Lung (tissue), 12 donors: ENCODE results near the gene EXOSC7. TPM values are rescaled to one million over a fixed set of nuclear protein-coding genes. Genes with fewer than 3 reads are reported as not detected.
A peak's percentile ranks its signal among the peaks of the same experiment; 100 is the strongest.

ENCODE experiments used
- ATAC-seq: fragments of 200-7000 bp; cut with Tn5 transposase; one replicate; pipeline ENCODE4 v1.9.1; 2020; ENCODE audit warnings: moderate number of reproducible peaks; ENCODE audit not compliant: insufficient read depth, low FRiP score
- DNase-seq, 3 donors: peaks; one replicate each; pipeline ENCODE4 v3.0.0-alpha.2; 2013 to 2017
- H3K27ac ChIP-seq, 2 donors: one replicate each; pipeline ENCODE4 v1.5.1; 2013; ENCODE audit warnings: mild to moderate bottlenecking in 2 of 2, moderate library complexity in 2 of 2, control low read depth in 1 of 2, inconsistent platforms in 1 of 2, low read depth in 1 of 2, low read length in 1 of 2
- H3K27me3 ChIP-seq, 3 donors: one replicate each; pipeline ENCODE4 v1.5.1; 2013; ENCODE audit warnings: low read length in 2 of 3; ENCODE audit not compliant: control insufficient read depth in 3 of 3, insufficient read depth in 3 of 3
- H3K36me3 ChIP-seq, 4 donors: one replicate each; pipeline ENCODE4 v1.5.1; 2013; ENCODE audit warnings: low read length in 4 of 4, mild to moderate bottlenecking in 1 of 4, moderate library complexity in 1 of 4; ENCODE audit not compliant: control insufficient read depth in 4 of 4, insufficient read depth in 4 of 4
- H3K4me1 ChIP-seq, 5 donors: one replicate each; pipeline ENCODE4 v1.5.1; 2013; ENCODE audit warnings: low read length in 5 of 5, mild to moderate bottlenecking in 2 of 5, moderate library complexity in 1 of 5; ENCODE audit not compliant: control insufficient read depth in 5 of 5, insufficient read depth in 5 of 5
- H3K4me3 ChIP-seq: one replicate; pipeline ENCODE4 v1.5.1; 2013; ENCODE audit warnings: mild to moderate bottlenecking, control low read depth, moderate library complexity
- H3K9ac ChIP-seq, 2 donors: one replicate each; pipeline ENCODE4 v1.5.1; 2013; ENCODE audit warnings: low read length in 2 of 2, control low read depth in 1 of 2; ENCODE audit not compliant: insufficient read depth in 1 of 2
- H3K9me3 ChIP-seq, 4 donors: one replicate each; pipeline ENCODE4 v1.5.1; 2013; ENCODE audit warnings: low read length in 3 of 4, mild to moderate bottlenecking in 1 of 4, moderate library complexity in 1 of 4; ENCODE audit not compliant: control insufficient read depth in 4 of 4, insufficient read depth in 3 of 4
- CTCF ChIP-seq: IDR thresholded peaks from 2 replicates; pipeline ENCODE4 v1.5.1; 2012; ENCODE audit warnings: mild to moderate bottlenecking; ENCODE audit errors: control extremely low read depth, extremely low read depth
- WGBS, 2 donors: extraction: QIAGEN DNeasy Blood & Tissue Kit; methylation state at CpG; one replicate each; pipeline ENCODE4 v1.1.7; 2013; 5-methylcytosine and 5-hydroxymethylcytosine counted together
- polyA plus RNA-seq, 2 donors: library from polyadenylated mRNA; stranded (reverse); fragments of 200-250 nt; gene quantifications; one replicate each; pipeline ENCODE4 v1.2.1, GENCODE V29; 2013
- total RNA-seq, 2 donors: library from RNA; depleted of rRNA in 1 of 2; stranded (reverse); fragments of >200 nt in 1 of 2; gene quantifications; one replicate each; pipeline ENCODE4 v1.2.1, GENCODE V29; 2014 to 2021
- donor health status: control.
- donor health status: control.
- donor health status: Bipolar disorder and iron deficiency.
- donor health status: healthy.
- donor health status: DM: yes; HTN: yes; CAD: no.

The EXOSC7 gene
- total and polyA plus RNA-seq, 4 donors, result 37.4 to 67.2 (median 46.6) TPM

- H3K27ac ChIP-seq, result no peak overlapping the region
- no peak overlapping the region for H3K4me3 ChIP-seq
- no peaks in the 10 kb centered on the region for H3K9me3 ChIP-seq
- DNase-seq, result peak; percentile 24 to 58 (median 50)
- WGBS, 2 donors, result 70 to 85% methylated on average over 7 of the region's 7 CpGs
- H3K27me3 ChIP-seq, result no peaks in the 10 kb centered on the region
- peaks cover 9 to 21% (median 15%) of the 10 kb centered on the region in 4 donors for H3K36me3 ChIP-seq
- peaks cover 2 to 20% (median 10%) of the 10 kb centered on the region in 5 donors for H3K4me1 ChIP-seq
- no peak for ATAC-seq
- no peak for TF ChIP-seq CTCF
- H3K9ac ChIP-seq, result no peak overlapping the region
These were observed 17.7 kb upstream of the EXOSC7 start for GRCh38 chr3:44958386-44958785.

- Histone ChIP-seq H3K27ac (no peak overlapping the region), H3K36me3 (peaks cover 9 to 21% (median 15%) of the 10 kb centered on the region in 4 donors), H3K9me3 (no peaks in the 10 kb centered on the region), H3K27me3 (no peaks in the 10 kb centered on the region), H3K4me3 (no peak overlapping the region), H3K4me1 (peaks cover 2 to 22% (median 12%) of the 10 kb centered on the region in 5 donors), H3K9ac (no peak overlapping the region)
- ATAC-seq, result no peak
- DNase-seq, result no peak
- TF ChIP-seq CTCF, result no peak
- 95 to 96% methylated on average over 3 of the region's 3 CpGs for WGBS, 2 donors
These were observed 15.5 kb upstream of the EXOSC7 start for GRCh38 chr3:44960387-44961026.

- Histone ChIP-seq H3K27ac (no peak overlapping the region), H3K4me3 (no peak overlapping the region), H3K9me3 (no peaks in the 10 kb centered on the region), H3K27me3 (no peaks in the 10 kb centered on the region), H3K4me1 (peaks cover 2 to 17% (median 12%) of the 10 kb centered on the region in 5 donors), H3K36me3 (peaks cover 9 to 21% (median 13%) of the 10 kb centered on the region in 4 donors), H3K9ac (no peak overlapping the region)
- no peak for TF ChIP-seq CTCF
- ATAC-seq (no peak), DNase-seq (no peak)
- WGBS, 2 donors, result 49 to 82% methylated on average over 3 of the region's 3 CpGs
These were observed 14.2 kb upstream of the EXOSC7 start for GRCh38 chr3:44961888-44962287.
